HG03439 (cell line): ENCODE results near the gene MYOM3.

ENCODE experiments used
- ATAC-seq: cut with Tn5 transposase; IDR thresholded peaks from one replicate; pipeline ENCODE4 v1.9.1; 2021; ENCODE audit warnings: mild to moderate bottlenecking, moderate library complexity; ENCODE audit not compliant: unreplicated experiment

MYOM3 gene

GRCh38 chr1:24117722-24118409 lies 5.9 kb upstream of the MYOM3 start:
- no peak for ATAC-seq

- ATAC-seq: no peak
These were observed 5.2 kb upstream of the MYOM3 start for GRCh38 chr1:24117132-24117531.

GRCh38 chr1:24114753-24115152 lies 2.8 kb upstream of the MYOM3 start:
- ATAC-seq: no peak

- ATAC-seq: no peak
These were observed 1.7 kb upstream of the MYOM3 start for GRCh38 chr1:24113641-24114033.

- no peak for ATAC-seq
These were observed 506 bp downstream of the MYOM3 start for GRCh38 chr1:24111262-24111995.

GRCh38 chr1:24110642-24111261 lies 1.2 kb downstream of the MYOM3 start:
- ATAC-seq: no peak

GRCh38 chr1:24109686-24110475 lies 2.1 kb downstream of the MYOM3 start:
- no peak for ATAC-seq

GRCh38 chr1:24109166-24109483 lies 2.8 kb downstream of the MYOM3 start:
- ATAC-seq: no peak

- no peak for ATAC-seq
These were observed 3.4 kb downstream of the MYOM3 start for GRCh38 chr1:24108334-24109165.

- ATAC-seq: no peak
These were observed 4.3 kb downstream of the MYOM3 start for GRCh38 chr1:24107462-24108138.

GRCh38 chr1:24105368-24106160 lies 6.4 kb downstream of the MYOM3 start:
- no peak for ATAC-seq

- ATAC-seq: no peak
These were observed 7.1 kb downstream of the MYOM3 start for GRCh38 chr1:24104854-24105253.

GRCh38 chr1:24103879-24104278 lies 8.1 kb downstream of the MYOM3 start:
- no peak for ATAC-seq

- ATAC-seq: no peak
These were observed 8.5 kb downstream of the MYOM3 start for GRCh38 chr1:24103408-24103807.

- ATAC-seq: no peak
These were observed 9.0 kb downstream of the MYOM3 start for GRCh38 chr1:24102961-24103360.

- no peak for ATAC-seq
These were observed 9.9 kb downstream of the MYOM3 start for GRCh38 chr1:24101796-24102586.

- no peak for ATAC-seq
These were observed 10.8 kb downstream of the MYOM3 start for GRCh38 chr1:24100945-24101737.
